HG02623 (cell line): ENCODE measurements around the gene USP48.

Experiments
- ATAC-seq: cut with Tn5 transposase; IDR thresholded peaks from one replicate; pipeline ENCODE4 v1.9.1; 2021; ENCODE audit warnings: moderate library complexity; ENCODE audit not compliant: unreplicated experiment

USP48 gene

GRCh38 chr1:21752186-21752585, 30.8 kb downstream of the USP48 start:
- no peak for ATAC-seq

GRCh38 chr1:21751281-21751680, 31.7 kb downstream of the USP48 start:
- ATAC-seq, result no peak

DNA sequence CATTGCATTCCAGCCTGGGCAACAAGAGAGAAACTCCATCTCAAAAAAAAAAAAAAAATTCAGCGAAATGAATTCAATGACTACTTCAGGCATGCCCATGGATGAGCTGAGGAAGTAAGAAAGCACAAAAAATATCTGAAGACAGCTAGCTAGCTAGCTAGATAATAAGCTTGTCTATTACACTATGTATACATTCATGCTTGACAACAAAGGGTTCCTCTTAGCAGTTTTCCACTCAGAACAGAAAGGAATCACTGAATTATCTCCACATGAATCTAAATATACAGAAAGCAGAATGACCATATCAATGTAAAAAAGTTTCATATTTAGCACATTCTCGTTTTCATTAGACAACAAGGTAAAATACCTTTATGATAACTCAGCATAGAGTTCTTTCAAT, 32.1 kb downstream of the USP48 start:
- no peak for ATAC-seq

- no peak for ATAC-seq
These were observed 33.0 kb downstream of the USP48 start for GRCh38 chr1:21749859-21750468.

DNA sequence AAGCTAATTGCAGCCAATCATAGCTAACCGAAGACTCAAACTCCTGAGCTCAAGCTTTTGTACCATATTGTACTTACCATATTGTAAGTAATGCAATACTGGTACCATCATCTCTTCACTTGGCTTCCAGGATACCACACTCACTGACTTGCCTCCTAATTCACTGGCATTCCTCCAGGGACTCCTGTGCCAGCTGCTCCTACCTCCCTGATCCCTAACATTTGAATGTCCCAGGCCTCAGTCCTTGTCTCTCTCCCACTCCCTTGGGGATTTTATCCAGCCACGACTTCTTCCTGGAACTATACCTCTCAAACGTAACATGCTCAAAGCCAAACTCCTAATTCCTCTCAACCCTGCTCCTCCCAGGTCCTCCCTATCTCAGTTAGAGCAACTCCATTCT, 33.8 kb downstream of the USP48 start:
- no peak for ATAC-seq

- no peak for ATAC-seq
These were observed 39.5 kb downstream of the USP48 start for GRCh38 chr1:21743476-21743875.

- no peak for ATAC-seq
These were observed 40.4 kb downstream of the USP48 start for GRCh38 chr1:21742578-21742977.

DNA sequence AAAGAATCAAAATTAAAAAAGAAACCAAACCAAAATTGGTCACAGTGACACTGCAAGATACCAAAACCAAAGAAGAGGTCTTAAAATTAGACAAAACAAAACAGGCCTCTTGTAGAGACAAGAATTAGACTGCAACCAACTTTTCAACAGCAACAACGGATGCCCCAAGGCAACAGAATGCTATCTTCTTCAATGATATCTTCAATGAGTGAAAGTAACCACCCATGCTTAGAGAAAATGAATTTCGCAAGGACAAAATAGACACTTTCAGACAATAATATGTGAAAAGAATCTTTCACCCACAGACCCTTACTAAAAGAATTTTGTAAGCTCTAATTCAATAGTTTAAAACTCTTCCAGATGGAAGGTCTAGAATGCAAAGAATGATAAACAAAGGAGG, 41.7 kb downstream of the USP48 start:
- no peak for ATAC-seq

- no peak for ATAC-seq
These were observed 46.1 kb downstream of the USP48 start for GRCh38 chr1:21736876-21737275.

- no peak for ATAC-seq
These were observed 46.9 kb downstream of the USP48 start for GRCh38 chr1:21736011-21736410.

GRCh38 chr1:21734526-21734925, 48.4 kb downstream of the USP48 start:
- ATAC-seq, result no peak

GRCh38 chr1:21732664-21733063, 50.3 kb downstream of the USP48 start:
- ATAC-seq, result no peak

DNA sequence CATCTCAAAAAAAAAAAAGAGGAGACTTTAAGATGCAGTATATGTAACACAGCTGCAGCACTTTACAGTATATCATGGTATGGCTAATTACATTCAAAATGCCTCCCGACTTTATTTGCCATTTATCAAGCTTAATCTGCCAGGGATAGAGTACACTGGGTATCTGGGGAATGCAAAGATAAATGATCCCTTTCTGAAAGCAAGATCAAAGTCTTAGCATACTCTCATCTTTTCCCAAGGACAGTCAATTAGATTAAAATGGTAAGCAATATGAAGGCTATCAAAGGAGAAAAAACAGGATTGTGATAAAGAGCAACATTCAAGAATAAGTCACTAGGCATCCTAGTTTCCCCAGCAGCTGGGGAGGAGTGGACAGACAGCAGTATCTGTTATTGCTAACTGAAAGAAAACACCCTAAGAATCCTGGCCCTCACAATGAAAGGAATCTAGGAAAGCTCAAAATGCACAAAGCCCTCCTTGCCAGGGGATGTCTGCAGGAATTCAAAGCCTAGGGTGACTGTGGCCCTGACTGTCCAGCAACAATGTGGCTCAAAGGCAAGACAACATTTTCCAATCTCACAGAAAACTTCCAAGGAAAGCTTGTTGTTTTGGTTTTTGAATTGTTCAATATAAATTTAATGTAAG, 57.1 kb downstream of the USP48 start:
- ATAC-seq, result no peak

DNA sequence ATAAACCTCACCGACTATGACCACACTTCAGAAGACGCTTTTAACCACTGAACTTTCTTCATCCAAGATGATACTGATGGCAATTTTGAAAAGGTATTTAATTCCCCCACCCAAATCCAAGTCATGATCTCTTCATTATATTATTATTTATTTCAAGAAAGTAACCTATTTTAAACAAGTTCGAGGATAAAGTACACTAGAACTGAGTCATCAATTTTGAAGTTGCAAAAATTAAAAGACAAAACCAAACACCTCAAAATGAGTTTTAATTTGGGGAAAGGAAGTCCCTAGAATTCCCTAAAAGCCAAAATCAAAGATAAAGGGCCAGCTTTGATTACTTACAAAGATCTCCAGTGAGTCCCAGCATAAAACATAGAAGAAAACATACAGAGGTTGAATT, 58.4 kb downstream of the USP48 start:
- no peak for ATAC-seq

DNA sequence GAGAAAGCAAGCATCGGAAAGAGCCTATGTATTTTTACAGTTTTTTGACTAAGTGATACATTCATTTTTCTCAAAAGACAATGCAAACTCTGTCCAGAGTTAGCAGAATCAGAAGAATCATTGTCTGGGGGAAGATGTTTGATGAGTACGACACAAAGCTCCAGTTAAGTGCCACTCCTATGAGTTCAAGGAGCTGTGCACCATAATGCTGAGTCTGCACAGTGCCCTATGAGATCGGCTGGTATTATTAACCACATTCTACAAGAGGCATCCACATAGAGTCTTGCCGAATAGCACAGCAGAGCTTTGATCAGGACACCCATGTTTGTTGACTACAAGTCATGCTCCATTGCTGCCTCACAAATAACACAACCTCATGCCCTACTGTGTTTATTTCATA, 58.9 kb downstream of the USP48 start:
- no peak for ATAC-seq

DNA sequence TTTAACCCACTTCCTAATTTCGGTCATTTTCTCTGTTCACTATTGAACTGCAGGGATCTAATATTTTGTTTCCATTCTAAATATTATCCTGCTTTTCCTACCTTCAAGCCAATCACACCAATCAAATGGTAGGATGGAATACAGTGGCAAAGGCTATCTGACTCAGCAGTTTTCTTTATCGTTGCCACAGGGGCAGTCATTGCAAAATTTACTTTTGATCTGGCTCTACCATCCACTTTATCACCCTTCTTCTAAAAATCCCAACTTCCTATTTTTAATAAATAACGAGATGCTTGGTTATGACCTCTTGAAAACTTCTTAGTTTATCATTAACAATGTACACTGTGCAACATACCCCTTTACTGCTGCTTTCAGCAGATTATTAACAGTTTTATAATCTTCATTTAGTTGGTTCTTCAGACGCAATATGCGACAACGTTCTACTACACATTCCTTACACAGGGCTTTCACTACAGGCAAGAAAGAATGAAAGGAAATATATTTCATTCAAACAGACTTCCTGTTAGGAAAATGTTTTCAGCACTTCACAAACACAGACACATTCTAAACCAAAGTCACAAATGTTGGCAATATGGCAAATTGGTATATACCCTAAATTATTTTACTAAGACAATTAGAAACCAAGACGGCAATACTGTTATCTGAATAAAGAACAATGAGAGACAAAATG, 61.5 kb downstream of the USP48 start:
- no peak for ATAC-seq

DNA sequence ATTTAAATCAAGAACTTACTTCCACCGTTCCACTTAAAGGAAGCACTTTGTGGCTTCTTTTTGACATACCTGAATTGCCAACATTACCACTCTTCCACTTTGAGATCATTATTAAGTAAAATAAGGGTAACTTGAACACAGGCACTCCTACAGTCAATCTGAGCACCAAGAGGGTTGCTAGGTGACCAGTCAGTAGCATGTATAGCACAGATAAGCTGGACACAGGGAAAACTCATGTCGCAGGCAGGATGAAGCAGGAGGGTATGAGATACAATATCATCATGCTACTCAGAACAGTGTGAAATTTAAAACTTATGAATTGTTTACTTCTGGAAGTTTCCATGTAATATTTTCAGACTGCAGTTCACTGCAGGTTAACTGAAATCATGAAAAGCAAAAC, 66.8 kb downstream of the USP48 start:
- ATAC-seq, result no peak

GRCh38 chr1:21707891-21708290, 75.1 kb downstream of the USP48 start:
- no peak for ATAC-seq

DNA sequence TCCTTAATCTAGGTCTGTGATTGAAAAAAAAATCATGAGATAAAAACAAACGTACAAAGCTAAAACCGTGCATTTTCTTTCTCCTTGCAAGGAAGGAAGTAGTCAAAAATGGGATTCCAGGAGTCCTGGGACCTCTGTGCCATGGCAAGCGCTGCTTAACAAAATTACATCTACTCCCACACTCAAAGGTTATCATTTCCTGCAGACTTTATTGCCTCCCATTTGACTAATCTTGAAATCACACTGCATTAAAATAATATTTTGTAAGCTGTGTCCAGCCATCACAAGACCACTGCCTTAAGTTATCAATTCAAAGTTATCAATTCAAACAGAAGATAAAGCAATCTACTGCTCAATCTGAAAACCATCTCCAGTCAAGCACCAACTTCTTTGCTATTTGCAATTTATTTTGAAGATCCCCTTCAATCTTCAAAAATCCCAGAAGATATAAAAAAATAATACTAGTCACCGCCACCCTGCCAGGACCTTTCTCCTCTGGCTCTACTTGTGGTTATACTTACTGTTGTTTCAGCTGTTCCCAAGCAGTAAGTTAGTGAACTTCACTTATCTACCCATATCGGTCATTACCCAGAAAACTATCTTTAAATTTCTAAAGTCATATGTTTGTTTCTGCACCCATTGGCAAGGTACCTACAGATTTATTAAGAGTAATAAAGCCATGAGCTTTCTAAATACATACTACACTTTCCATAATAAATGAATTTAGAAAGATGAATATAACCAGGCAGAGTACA, 75.7 kb downstream of the USP48 start:
- ATAC-seq, result no peak

- no peak for ATAC-seq
These were observed 76.7 kb downstream of the USP48 start for GRCh38 chr1:21706151-21706835.

DNA sequence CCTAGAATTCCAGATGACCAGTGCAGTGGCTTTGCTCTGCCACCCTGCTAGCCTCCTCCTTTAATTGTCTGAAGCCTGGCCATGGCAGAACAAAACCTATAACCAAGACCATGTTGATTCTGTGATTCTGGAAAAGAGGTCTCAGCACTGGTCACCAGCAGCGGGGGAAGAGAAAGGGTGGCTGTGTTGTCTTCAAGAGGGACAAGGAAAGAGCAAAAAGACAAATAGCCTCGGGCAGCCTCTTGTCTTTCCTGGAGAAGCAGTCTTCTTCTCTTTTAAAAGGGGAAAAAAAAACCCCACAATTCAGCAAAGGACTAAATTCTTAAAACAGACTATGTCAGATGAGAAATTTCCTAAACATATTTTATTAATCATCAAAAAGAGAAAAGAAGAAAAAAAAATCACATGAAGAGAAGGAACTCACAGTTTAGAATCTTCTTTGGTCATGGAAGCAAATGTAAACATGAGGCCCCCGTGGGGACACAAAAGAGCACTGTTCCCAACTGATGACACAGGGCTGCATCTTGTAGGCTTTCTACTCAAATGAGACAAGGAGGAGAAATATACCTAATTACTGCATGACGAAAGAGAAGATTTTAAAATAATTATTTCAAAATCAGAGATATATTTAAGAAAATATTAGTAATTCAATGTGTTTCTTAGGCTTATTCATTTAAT, 77.5 kb downstream of the USP48 start:
- no peak for ATAC-seq
